H9 (cell line): Measurements from ENCODE around the gene RRAGD. TPM values are rescaled to one million over a fixed set of nuclear protein-coding genes. Genes with fewer than 3 reads are reported as not detected.

Experiments
- DNase-seq: peaks from one replicate; pipeline ENCODE4 v3.0.0-alpha.2; 2017
- H2AFZ ChIP-seq: one replicate; pipeline ENCODE4 v1.6.1; 2013; ENCODE audit warnings: mild to moderate bottlenecking, low read length, control low read depth, moderate library complexity
- H2AK5ac ChIP-seq: 2 replicates; pipeline ENCODE4 v1.6.1; 2013; ENCODE audit warnings: low read length, control low read depth, mixed read lengths; ENCODE audit not compliant: insufficient read length
- H2BK120ac ChIP-seq: one replicate; pipeline ENCODE4 v1.6.1; 2013; ENCODE audit warnings: low read depth, mild to moderate bottlenecking, low read length, control low read depth, inconsistent platforms; ENCODE audit not compliant: poor library complexity, severe bottlenecking
- H2BK12ac ChIP-seq: 2 replicates; pipeline ENCODE4 v1.6.1; 2013; ENCODE audit warnings: low read length, control low read depth, mixed read lengths, low read depth; ENCODE audit not compliant: insufficient read length
- H2BK15ac ChIP-seq: 2 replicates; pipeline ENCODE4 v1.6.1; 2013; ENCODE audit warnings: low read depth, low read length, control low read depth
- H2BK20ac ChIP-seq: one replicate; pipeline ENCODE4 v1.6.1; 2013; ENCODE audit warnings: low read depth, mild to moderate bottlenecking, low read length, control low read depth, inconsistent platforms; ENCODE audit not compliant: poor library complexity, severe bottlenecking
- H2BK5ac ChIP-seq: 2 replicates; pipeline ENCODE4 v1.6.1; 2013; ENCODE audit warnings: low read length, control low read depth, mixed read lengths; ENCODE audit not compliant: insufficient read length
- H3K14ac ChIP-seq: 2 replicates; pipeline ENCODE4 v1.6.1; 2013; ENCODE audit warnings: low read length, control low read depth; ENCODE audit not compliant: insufficient read depth
- H3K18ac ChIP-seq: 2 replicates; pipeline ENCODE4 v1.6.1; 2013; ENCODE audit warnings: low read depth, mild to moderate bottlenecking, mixed read lengths, low read length, control low read depth; ENCODE audit not compliant: insufficient read length
- H3K23ac ChIP-seq: 2 replicates; pipeline ENCODE4 v1.6.1; 2013; ENCODE audit warnings: low read length, control low read depth, mixed read lengths, low read depth; ENCODE audit not compliant: insufficient read length
- H3K23me2 ChIP-seq: 2 replicates; pipeline ENCODE4 v1.6.1; 2013; ENCODE audit warnings: low read depth, mild to moderate bottlenecking, mixed read lengths, low read length, control low read depth; ENCODE audit not compliant: insufficient read length, poor library complexity, severe bottlenecking
- H3K27ac ChIP-seq: 2 replicates; pipeline ENCODE4 v1.5.1; 2013; ENCODE audit warnings: low read length, control low read depth, mixed read lengths, low read depth; ENCODE audit not compliant: insufficient read length
- H3K27me3 ChIP-seq: 2 replicates; pipeline ENCODE4 v1.6.1; 2013; ENCODE audit warnings: low read length, control low read depth, inconsistent platforms; ENCODE audit not compliant: insufficient read depth
- H3K4ac ChIP-seq: 2 replicates; pipeline ENCODE4 v1.6.1; 2013; ENCODE audit warnings: low read depth, mild to moderate bottlenecking, control low read depth, inconsistent platforms, low read length, moderate library complexity
- H3K4me1 ChIP-seq: 2 replicates; pipeline ENCODE4 v1.6.1; 2013; ENCODE audit warnings: low read length, control low read depth, inconsistent platforms; ENCODE audit not compliant: insufficient read depth
- H3K4me2 ChIP-seq: 2 replicates; pipeline ENCODE4 v1.6.1; 2013; ENCODE audit warnings: low read length, control low read depth, mixed read lengths; ENCODE audit not compliant: insufficient read length, insufficient read depth
- H3K56ac ChIP-seq: 2 replicates; pipeline ENCODE4 v1.6.1; 2013; ENCODE audit warnings: low read depth, mild to moderate bottlenecking, mixed read lengths, low read length, control low read depth; ENCODE audit not compliant: insufficient read length
- H3K79me1 ChIP-seq: 2 replicates; pipeline ENCODE4 v1.6.1; 2013; ENCODE audit warnings: low read depth, mild to moderate bottlenecking, moderate library complexity, low read length, control low read depth, inconsistent platforms; ENCODE audit not compliant: insufficient read depth, poor library complexity, severe bottlenecking
- H3K79me2 ChIP-seq: 2 replicates; pipeline ENCODE4 v1.6.1; 2013; ENCODE audit warnings: low read length, control low read depth, inconsistent platforms; ENCODE audit not compliant: insufficient read depth
- H3K9ac ChIP-seq: 2 replicates; pipeline ENCODE4 v1.6.1; 2013; ENCODE audit warnings: low read length, control low read depth, mixed read lengths; ENCODE audit not compliant: insufficient read length; ENCODE audit errors: extremely low read depth
- H3K9me3 ChIP-seq: one replicate; pipeline ENCODE4 v1.6.1; 2013; ENCODE audit warnings: low read depth, low read length, inconsistent platforms; ENCODE audit not compliant: control insufficient read depth
- H3T11ph ChIP-seq: one replicate; pipeline ENCODE4 v1.6.1; 2013; ENCODE audit warnings: mild to moderate bottlenecking, low read length, control low read depth, inconsistent platforms
- H4K20me1 ChIP-seq: one replicate; pipeline ENCODE4 v1.6.1; 2013; ENCODE audit not compliant: control insufficient read depth, insufficient read length, insufficient read depth
- H4K5ac ChIP-seq: 2 replicates; pipeline ENCODE4 v1.6.1; 2013; ENCODE audit warnings: low read depth, mild to moderate bottlenecking, mixed read lengths, low read length, control low read depth; ENCODE audit not compliant: insufficient read length
- H4K8ac ChIP-seq: replicated peaks from 2 replicates; pipeline ENCODE4 v1.6.1; 2013; ENCODE audit warnings: low read length, control low read depth, mixed read lengths, low read depth; ENCODE audit not compliant: insufficient read length
- H4K91ac ChIP-seq: 2 replicates; pipeline ENCODE4 v1.6.1; 2013; ENCODE audit warnings: low read depth, mild to moderate bottlenecking, moderate library complexity, mixed read lengths, low read length, control low read depth; ENCODE audit not compliant: insufficient read length
- H3K27ac Mint-ChIP-seq, 3 experiments: 2 replicates in 2 of 3; 3 replicates in 1 of 3; pipeline ENCODE4 v1.8.0; 2020 to 2021; ENCODE audit warnings: mixed read lengths in 3 of 3, mild to moderate bottlenecking in 1 of 3, moderate library complexity in 1 of 3
- H3K27me3 Mint-ChIP-seq: 2 replicates; pipeline ENCODE4 v1.8.0; 2021; ENCODE audit warnings: low read depth, mild to moderate bottlenecking, moderate library complexity, mixed read lengths
- H3K36me3 Mint-ChIP-seq, 3 experiments: 2 replicates in 2 of 3; 3 replicates in 1 of 3; pipeline ENCODE4 v1.8.0; 2020 to 2021; ENCODE audit warnings: low read depth in 3 of 3, mixed read lengths in 3 of 3; ENCODE audit not compliant: insufficient read depth in 1 of 3
- H3K4me1 Mint-ChIP-seq, 2 experiments: 2 replicates each; pipeline ENCODE4 v1.8.0; 2020; ENCODE audit warnings: mixed read lengths in 2 of 2
- H3K4me3 Mint-ChIP-seq, 2 experiments: 2 replicates in 1 of 2; 3 replicates in 1 of 2; pipeline ENCODE4 v1.8.0; 2020 to 2021; ENCODE audit warnings: mild to moderate bottlenecking in 2 of 2, mixed read lengths in 2 of 2, moderate library complexity in 1 of 2
- H3K9me3 Mint-ChIP-seq, 2 experiments: 2 replicates in 1 of 2; 3 replicates in 1 of 2; pipeline ENCODE4 v1.8.0; 2020; ENCODE audit warnings: mild to moderate bottlenecking in 2 of 2, mixed read lengths in 2 of 2, moderate library complexity in 1 of 2
- WGBS: extraction: QIAGEN DNeasy Blood & Tissue Kit; methylation state at CpG from one replicate; pipeline ENCODE4 v1.1.7; 2013; ENCODE audit warnings: missing lambda C conversion rate, low lambda C conversion rate, mixed read lengths; ENCODE audit not compliant: insufficient read length; ENCODE audit errors: extremely low coverage; 5-methylcytosine and 5-hydroxymethylcytosine counted together
- total RNA-seq: library from RNA; stranded (reverse); gene quantifications from 2 replicates; pipeline ENCODE4 v1.2.1, GENCODE V29; 2021
- TF ChIP-seq, protein P1 (sequence below): fragments of 200-600 bp; sonication (generic); conservative IDR thresholded peaks from 3 replicates; pipeline ENCODE4 v1.8.0; 2021; ENCODE audit warnings: antibody characterized with exemption, mild to moderate bottlenecking

RRAGD gene
- total RNA-seq, 1 experiment from 2014 or later = 10.6 TPM

DNA sequence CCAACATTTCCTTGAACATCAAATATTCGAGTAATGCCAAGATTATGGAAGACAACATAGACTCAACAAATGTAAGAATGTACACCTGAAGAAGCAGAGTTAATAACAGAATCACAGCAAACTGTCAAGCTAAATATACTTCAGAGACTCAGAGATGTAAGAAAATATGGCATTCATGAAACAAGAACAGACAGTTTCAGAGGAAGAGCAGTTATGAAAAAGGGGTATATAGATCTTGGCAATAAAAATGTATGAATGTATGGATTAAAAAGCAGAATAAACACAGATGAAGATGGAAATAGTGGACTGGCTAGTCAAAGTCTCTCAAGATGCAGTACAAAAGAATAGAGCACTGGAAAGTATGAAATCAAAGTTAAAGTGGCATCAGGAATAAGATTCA is 18.4 kb downstream of the RRAGD start:
- Histone ChIP-seq H4K5ac (no peak overlapping the region), H2BK120ac (no peak overlapping the region), H3K18ac (no peak overlapping the region), H3K79me2 (no peaks in the 10 kb centered on the region), H3K27me3 (no peaks in the 10 kb centered on the region), H4K20me1 (no peaks in the 10 kb centered on the region), H2AK5ac (no peak overlapping the region), H3K23ac (no peak overlapping the region), H3K56ac (no peak overlapping the region), H3K4ac (no peak overlapping the region), H2BK20ac (no peak overlapping the region), H4K8ac (no peak overlapping the region), H3K9ac (no peak overlapping the region), H3K27ac (no peak overlapping the region), H2BK12ac (no peak overlapping the region), H2BK15ac (no peak overlapping the region), H3K4me1 (no peaks in the 10 kb centered on the region), H3T11ph (no peak overlapping the region), H3K14ac (no peak overlapping the region), H4K91ac (no peak overlapping the region), H3K9me3 (no peaks in the 10 kb centered on the region), H3K23me2 (no peaks in the 10 kb centered on the region), H2BK5ac (no peak overlapping the region), H3K4me2 (no peak overlapping the region), H3K79me1 (no peaks in the 10 kb centered on the region), H2AFZ (no peak overlapping the region)
- H3K36me3 Mint-ChIP-seq = no peaks in the 10 kb centered on the region; a peak in 1 of 7 replicates
- H3K4me3 Mint-ChIP-seq = no peak overlapping the region
- H3K4me1 Mint-ChIP-seq = no peaks in the 10 kb centered on the region
- no peak for DNase-seq
- WGBS = no CpG with 5 or more reads among the region's 1 CpG
- H3K27me3 Mint-ChIP-seq = no peaks in the 10 kb centered on the region; the same call in 1 of the 2 replicates
- no peaks in the 10 kb centered on the region; a peak in 1 of 5 replicates for H3K9me3 Mint-ChIP-seq
- TF ChIP-seq, protein P1, sequence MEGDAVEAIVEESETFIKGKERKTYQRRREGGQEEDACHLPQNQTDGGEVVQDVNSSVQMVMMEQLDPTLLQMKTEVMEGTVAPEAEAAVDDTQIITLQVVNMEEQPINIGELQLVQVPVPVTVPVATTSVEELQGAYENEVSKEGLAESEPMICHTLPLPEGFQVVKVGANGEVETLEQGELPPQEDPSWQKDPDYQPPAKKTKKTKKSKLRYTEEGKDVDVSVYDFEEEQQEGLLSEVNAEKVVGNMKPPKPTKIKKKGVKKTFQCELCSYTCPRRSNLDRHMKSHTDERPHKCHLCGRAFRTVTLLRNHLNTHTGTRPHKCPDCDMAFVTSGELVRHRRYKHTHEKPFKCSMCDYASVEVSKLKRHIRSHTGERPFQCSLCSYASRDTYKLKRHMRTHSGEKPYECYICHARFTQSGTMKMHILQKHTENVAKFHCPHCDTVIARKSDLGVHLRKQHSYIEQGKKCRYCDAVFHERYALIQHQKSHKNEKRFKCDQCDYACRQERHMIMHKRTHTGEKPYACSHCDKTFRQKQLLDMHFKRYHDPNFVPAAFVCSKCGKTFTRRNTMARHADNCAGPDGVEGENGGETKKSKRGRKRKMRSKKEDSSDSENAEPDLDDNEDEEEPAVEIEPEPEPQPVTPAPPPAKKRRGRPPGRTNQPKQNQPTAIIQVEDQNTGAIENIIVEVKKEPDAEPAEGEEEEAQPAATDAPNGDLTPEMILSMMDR = no peak
- H3K27ac Mint-ChIP-seq = no peak overlapping the region
